Smooth muscle cell of the brain vasculature (primary cell): ENCODE measurements around the gene NAGLU.
A peak's percentile ranks its signal among the peaks of the same experiment; 100 is the strongest.

Experiments
- DNase-seq: peaks from one replicate; pipeline ENCODE4 v3.0.0-alpha.2; 2012; ENCODE audit warnings: low read depth, low spot score

Gene NAGLU

DNA sequence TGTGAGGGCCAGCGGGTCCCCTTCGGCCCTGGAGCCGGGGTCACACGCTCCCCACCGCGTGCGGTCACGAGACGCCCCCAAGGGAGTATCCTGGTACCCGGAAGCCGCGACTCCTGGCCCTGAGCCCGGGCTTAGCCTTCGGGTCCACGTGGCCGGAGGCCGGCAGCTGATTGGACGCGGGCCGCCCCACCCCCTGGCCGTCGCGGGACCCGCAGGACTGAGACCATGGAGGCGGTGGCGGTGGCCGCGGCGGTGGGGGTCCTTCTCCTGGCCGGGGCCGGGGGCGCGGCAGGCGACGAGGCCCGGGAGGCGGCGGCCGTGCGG lies at the start of gene NAGLU:
NAGLU (plus strand) TSS at position 194 of the 324 bp plus-strand sequence; CDS start at position 226, 32 bp downstream.
- DNase-seq, result no peak

DNA sequence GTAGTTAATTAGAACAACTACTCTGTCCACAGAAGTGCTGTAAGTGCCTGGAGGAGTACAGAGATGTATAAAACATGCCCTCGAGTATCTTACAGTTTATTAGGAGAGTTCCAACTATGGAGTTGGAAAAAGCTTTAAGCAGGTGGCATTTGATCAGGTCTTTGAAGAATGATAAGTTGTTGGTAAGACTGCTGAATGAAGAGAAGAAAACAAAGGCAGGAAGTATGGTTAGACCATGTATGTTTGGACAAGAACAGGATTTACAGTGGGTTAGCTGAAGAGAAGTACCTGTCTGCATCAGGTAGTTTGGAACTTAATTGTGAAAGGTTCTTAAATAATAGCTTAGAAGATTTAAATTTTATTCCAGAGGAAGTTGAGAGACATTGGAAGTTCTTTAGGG lies 48.0 kb upstream of the NAGLU start:
- no peak for DNase-seq

GRCh38 chr17:42493319-42493718 lies 42.7 kb upstream of the NAGLU start:
- DNase-seq, result no peak

GRCh38 chr17:42494673-42495072 lies 41.4 kb upstream of the NAGLU start:
- no peak for DNase-seq

GRCh38 chr17:42498828-42499227 lies 37.2 kb upstream of the NAGLU start:
- DNase-seq, result no peak

- DNase-seq, result no peak
Observed at GRCh38 chr17:42502091-42502490, 34.0 kb upstream of the NAGLU start.

- DNase-seq, result no peak
Observed at GRCh38 chr17:42502926-42503325, 33.1 kb upstream of the NAGLU start.

- DNase-seq, result no peak
Observed at GRCh38 chr17:42507671-42508070, 28.4 kb upstream of the NAGLU start.

DNA sequence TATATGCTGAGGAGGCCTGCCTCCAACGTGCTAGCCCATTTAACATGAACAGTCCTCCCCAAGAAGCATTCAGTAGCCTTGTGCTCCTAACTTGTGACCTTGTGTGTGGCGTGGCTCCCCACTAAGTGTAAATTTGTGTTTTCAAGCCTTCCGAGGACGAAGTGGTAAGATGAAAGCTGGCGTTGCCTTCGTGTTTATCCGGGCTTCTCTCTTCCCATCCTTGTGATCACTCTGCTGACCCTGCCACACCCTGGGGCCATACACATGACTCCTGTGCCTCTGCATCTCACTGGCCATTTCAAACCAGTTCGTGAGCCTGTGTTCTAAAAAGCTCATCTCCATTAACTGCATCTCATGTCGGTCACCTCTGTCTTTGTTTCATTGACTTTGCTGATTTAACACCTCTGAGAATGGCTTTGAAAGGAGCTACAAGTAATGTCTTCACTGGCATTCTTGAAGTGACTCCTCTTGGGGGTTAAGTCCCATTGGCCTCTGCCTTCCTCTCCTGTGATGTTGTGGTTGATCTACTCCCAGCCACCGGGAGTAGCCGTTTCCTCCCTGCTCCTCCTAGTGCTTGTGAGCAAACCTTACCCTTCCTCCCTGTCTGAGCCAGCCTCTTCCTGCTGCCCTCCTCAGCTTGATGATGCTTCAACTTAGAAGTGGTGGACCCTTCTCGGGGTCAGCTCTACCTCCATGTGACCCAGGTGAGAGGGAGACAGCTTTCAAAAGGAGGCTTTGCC lies 27.4 kb upstream of the NAGLU start:
- DNase-seq, result no peak

DNA sequence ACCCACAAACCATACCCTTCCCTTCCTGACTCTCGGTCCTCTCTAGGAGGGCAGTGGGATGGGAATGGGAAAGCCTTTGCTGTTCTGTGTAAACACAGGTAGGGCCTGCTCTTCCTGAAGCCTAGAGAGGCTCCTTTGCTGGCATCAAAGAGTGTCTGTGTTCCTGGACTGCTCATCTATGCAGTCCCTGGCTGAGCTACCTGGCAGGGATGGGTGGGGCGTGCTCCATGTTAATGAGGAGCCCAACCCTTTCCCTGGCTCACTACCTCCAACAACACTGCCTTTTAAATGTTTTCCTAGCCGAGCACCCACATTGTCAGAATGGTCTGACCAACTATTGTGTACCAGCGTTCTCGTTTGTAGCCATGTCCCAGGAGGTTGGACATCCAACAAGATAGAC lies 26.6 kb upstream of the NAGLU start:
- no peak for DNase-seq

- no peak for DNase-seq
Observed at GRCh38 chr17:42509841-42510240, 26.2 kb upstream of the NAGLU start.

GRCh38 chr17:42512246-42512645 lies 23.8 kb upstream of the NAGLU start:
- no peak for DNase-seq

DNA sequence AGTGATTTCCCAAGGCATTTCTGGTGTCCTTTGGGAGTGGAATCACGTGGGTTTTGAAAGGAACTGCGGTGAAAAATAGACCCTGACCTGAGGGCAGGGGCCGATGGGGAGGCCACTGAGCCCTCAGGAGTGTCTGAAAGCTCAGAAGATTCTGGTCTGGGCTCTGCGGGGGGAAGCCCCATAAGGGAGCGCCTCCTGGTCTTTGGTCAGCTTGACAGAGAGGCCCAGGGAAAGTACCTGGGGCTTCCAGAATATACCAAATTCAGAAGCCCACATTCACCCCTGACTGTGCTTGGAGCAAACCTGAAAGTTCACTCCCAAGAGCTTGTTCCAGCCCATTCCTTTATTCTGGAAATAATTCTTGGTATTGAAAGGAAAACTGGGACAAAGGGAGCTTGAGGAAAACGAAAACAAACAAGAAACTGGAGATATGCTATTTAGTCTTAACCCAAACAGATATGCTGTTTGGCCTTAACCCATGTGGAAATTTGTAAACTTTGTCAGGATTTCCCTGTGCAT lies 23.2 kb upstream of the NAGLU start:
- no peak for DNase-seq

DNA sequence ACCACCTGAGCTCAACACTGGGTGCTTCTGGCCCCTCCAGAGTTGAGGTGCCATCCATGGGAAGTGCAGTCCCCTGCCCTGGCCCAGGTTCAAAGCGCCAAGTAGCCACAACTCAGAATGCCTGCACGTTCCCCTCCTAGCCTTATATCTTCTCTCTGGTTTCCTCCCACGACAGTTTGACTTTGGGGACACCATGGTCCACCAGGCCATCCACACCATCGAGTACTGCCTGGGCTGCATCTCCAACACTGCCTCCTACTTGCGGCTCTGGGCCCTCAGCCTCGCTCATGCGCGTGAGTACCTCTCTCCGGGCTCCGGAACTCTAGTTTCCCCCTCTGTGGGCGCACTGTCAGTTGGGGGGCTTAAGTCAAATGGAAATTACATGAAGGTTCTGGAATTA lies 22.4 kb upstream of the NAGLU start:
- no peak for DNase-seq

DNA sequence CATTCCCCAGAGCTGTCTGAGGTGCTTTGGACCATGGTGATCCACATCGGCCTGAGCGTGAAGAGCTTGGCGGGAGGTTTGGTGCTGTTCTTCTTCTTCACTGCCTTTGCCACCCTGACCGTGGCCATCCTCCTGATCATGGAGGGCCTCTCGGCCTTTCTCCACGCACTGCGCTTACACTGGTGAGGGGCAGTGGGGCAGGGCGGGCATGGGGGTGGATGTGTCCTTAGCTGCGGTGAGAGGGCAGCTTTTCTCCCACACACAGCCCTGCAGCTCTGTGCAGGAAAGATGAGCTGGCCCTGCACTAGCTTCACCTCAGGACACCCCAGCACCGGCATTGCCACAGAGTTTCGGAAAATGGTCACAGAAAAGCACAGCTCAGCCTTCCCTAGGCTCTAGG lies 21.8 kb upstream of the NAGLU start:
- DNase-seq, result no peak

DNA sequence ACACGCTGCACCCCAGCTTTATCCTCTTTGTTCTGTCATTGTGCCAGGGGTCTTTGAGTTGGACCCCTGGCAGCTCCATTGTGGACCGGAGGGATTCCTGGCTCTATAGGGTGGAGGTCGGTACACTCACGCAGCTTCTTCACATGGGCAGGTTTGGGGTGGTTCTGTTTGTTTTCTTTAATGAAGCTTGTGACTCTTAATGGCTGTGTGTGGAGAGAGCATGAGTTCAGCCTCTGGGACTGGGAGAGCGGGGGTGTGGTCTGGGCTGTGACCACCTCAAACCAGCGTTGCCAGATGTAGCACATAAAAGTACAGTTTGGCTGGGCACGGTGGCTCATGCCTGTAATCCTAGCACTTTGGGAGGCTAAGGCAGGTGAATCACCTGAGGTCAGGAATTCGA lies 21.2 kb upstream of the NAGLU start:
- no peak for DNase-seq

GRCh38 chr17:42517516-42517915 lies 18.5 kb upstream of the NAGLU start:
- DNase-seq, result no peak

DNA sequence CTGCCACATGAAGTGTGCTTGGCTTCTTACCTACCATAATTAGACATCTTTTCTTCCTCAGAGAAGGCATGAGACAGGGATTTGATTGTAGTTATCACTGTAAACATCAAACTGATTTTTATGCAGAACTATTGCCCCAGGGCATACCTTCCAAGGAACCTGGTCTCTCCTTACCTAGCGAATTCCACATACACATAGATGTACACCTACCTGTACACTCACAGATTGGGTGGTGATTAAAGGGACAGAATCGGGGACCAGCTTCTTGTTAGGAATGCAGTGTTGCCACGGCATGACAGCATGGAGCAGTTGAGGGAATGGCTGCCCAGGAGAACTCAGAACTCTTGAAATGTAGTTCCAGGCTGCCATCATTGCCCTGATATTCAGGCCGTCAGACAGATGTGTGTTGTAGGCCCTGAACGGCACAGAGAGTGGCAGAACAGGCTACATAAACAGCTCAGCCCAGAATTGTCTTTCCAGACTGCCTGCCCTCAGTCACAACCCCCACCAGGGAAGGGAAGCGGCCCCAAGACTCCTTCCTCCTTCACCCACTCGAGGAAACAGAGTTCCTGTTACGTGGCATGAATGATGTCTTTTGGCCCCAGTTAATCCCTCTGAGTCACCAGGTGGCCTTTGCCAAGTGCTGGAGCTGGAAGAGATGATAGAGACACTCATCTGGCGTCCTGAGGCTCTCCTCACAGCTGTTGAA lies 17.8 kb upstream of the NAGLU start:
- DNase-seq, result no peak

- no peak for DNase-seq
Observed at GRCh38 chr17:42518755-42519545, 17.1 kb upstream of the NAGLU start.

DNA sequence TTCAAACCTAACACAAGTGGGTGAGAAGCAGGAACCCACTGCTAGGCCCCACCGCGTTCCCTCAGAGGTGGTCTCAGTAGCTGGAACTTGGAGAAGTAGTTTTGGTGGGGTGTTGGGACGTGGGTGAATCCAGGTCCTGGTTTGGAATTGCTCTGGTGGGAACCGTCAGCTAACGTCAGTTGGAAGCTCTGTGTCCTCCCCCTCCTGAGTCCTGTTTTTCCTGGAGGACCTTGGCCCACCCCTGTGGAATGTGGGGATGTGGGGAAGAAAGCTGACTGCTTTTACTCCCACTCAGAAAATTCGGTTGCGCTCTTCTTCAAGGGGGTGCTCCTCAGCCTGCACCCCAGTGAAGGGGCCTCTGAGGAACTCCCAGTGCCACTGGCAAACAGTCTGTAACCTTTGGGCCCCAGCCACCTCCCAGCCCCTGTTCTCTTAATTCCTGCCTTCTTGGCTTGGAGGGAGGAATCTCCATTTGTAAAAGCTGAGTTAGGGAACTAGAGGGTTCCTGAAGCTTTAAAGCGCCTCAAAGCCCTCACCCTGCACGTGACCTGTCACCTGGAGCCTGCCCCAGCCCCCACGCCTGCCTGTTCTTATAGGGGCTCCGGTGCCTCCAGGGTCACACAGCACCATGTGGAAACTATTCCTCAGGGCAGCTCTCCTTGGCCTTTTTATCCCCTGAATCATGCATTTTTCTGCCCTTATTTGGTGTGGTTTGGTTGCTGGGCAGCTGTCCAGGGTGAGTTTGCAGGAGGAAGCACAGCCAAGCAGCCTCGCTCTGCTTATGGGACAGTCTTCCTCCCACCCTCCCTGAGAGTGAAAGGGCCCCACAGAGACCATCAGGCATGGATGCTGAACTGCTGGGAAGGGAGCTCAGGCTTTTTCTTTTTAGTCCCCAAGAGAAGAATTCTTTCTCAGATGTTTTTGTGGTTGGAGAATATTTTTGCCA lies 16.2 kb upstream of the NAGLU start:
- peak; percentile 94 for DNase-seq

- no peak for DNase-seq
Observed at GRCh38 chr17:42520540-42520951, 15.5 kb upstream of the NAGLU start.
